Stimulated activated CD8-positive, alpha-beta memory T cell treated with anti-CD3 and anti-CD28 coated beads, Interleukin-2, amount 100 ng/mL, for 48 hours (primary cell): Measurements from ENCODE around the gene XRCC6.
A peak's percentile ranks its signal among the peaks of the same experiment; 100 is the strongest.
"Not testable (repeated sequence)": the region's sequence is repeated elsewhere in the genome, so short reads cannot be mapped to it uniquely, and the experiment has no call there.

Experiments used
- DNase-seq, 2 donors: peaks; one replicate each; pipeline ENCODE4 v3.0.0-alpha.2; 2020; ENCODE audit warnings: low read depth in 2 of 2

Gene XRCC6

GRCh38 chr22:41598891-41599635, 22.0 kb upstream of the XRCC6 start:
- no peak for DNase-seq

GRCh38 chr22:41600976-41601375, 20.1 kb upstream of the XRCC6 start:
- DNase-seq: no peak

- DNase-seq: peak; percentile 40 to 45
Measured at GRCh38 chr22:41603873-41604332, 17.2 kb upstream of the XRCC6 start.

GRCh38 chr22:41608386-41608785, 12.7 kb upstream of the XRCC6 start:
- DNase-seq: no peak

- no peak for DNase-seq
Measured at GRCh38 chr22:41612603-41613306, 8.3 kb upstream of the XRCC6 start.

- no peak for DNase-seq
Measured at GRCh38 chr22:41613456-41613855, 7.6 kb upstream of the XRCC6 start.

- peak; percentile 19 to 32 for DNase-seq
Measured at GRCh38 chr22:41619979-41620588, 1.0 kb upstream of the XRCC6 start.

- peak in 1 of 2 donors; percentile 10 for DNase-seq
Measured at GRCh38 chr22:41620589-41621098, 451 bp upstream of the XRCC6 start, which contains the start of gene DESI1. TSS of gene DESI1 (minus strand) at chr22:41621043. CDS start at chr22:41620839, 204 bp downstream.

- no peak for DNase-seq
Measured at GRCh38 chr22:41621911-41622179, 750 bp downstream of the XRCC6 start.

GRCh38 chr22:41625577-41625976, 4.5 kb downstream of the XRCC6 start:
- no peak for DNase-seq

GRCh38 chr22:41631115-41631514, 10.0 kb downstream of the XRCC6 start:
- not testable (repeated sequence) for DNase-seq

- not testable (repeated sequence) for DNase-seq
Measured at GRCh38 chr22:41631615-41632014, 10.5 kb downstream of the XRCC6 start.

- DNase-seq: not testable (repeated sequence)
Measured at GRCh38 chr22:41634610-41635009, 13.5 kb downstream of the XRCC6 start.

GRCh38 chr22:41636467-41636866, 15.4 kb downstream of the XRCC6 start:
- DNase-seq: no peak

GRCh38 chr22:41637623-41638022, 16.5 kb downstream of the XRCC6 start:
- not testable (repeated sequence) for DNase-seq

- DNase-seq: no peak
Measured at GRCh38 chr22:41638124-41638523, 17.0 kb downstream of the XRCC6 start.

GRCh38 chr22:41638748-41639147, 17.7 kb downstream of the XRCC6 start:
- no peak for DNase-seq

GRCh38 chr22:41641854-41642253, 20.8 kb downstream of the XRCC6 start:
- DNase-seq: no peak

GRCh38 chr22:41642331-41643110, 21.4 kb downstream of the XRCC6 start:
- DNase-seq: no peak

- no peak for DNase-seq
Measured at GRCh38 chr22:41647771-41648170, 26.7 kb downstream of the XRCC6 start.

GRCh38 chr22:41648432-41648831, 27.3 kb downstream of the XRCC6 start:
- DNase-seq: no peak

- DNase-seq: no peak
Measured at GRCh38 chr22:41650229-41650628, 29.1 kb downstream of the XRCC6 start.
